ENCODE data around the gene GPR158. TPM values are rescaled to one million over a fixed set of nuclear protein-coding genes. Genes with fewer than 3 reads are reported as not detected.

GPR158 gene
- total RNA-seq, 1 donor from 2014 or later: 0.21 TPM

Other genes with a start within 250 kb of the GPR158 start
- gene PRTFDC1, start 222.4 kb upstream of the GPR158 start, total RNA-seq: 8.5 TPM
- not detected for gene ENKUR, start 158.8 kb upstream of the GPR158 start, total RNA-seq
- gene THNSL1, start 158.4 kb upstream of the GPR158 start, total RNA-seq: 7.7 TPM